PC-3 (cell line): ENCODE measurements around the gene RPP30. TPM values are rescaled to one million over a fixed set of nuclear protein-coding genes. Genes with fewer than 3 reads are reported as not detected.

Experiments
- ATAC-seq: fragments of 200-7000 bp; cut with Tn5 transposase; 2 replicates; pipeline ENCODE4 v1.9.1; 2020; ENCODE audit warnings: mild to moderate bottlenecking, moderate library complexity
- Bru-seq: library from RNA; stranded (reverse); fragments of 400-500 nt; gene quantifications from one replicate; lab custom pipeline; 2021; lab: Mats Ljungman, UMichigan
- BruChase-seq, 2 experiments: library from RNA; stranded (reverse); fragments of 400-500 nt; gene quantifications; one replicate each; lab custom pipeline; 2021; lab: Mats Ljungman, UMichigan
- BruUV-seq: library from RNA; stranded (reverse); fragments of 400-500 nt; replicated peaks from 2 replicates; lab custom pipeline; 2021; lab: Mats Ljungman, UMichigan
- CTCF ChIA-PET: fragments of 300-600 bp; sonication (Branson Sonifier 250); formaldehyde crosslinking; loops from one replicate; lab custom pipeline; 2022; ENCODE audit warnings: antibody characterized with exemption; lab: Charles Lee
- POLR2A ChIA-PET: fragments of 300-600 bp; sonication (Branson Sonifier 250); formaldehyde crosslinking; loops from one replicate; lab custom pipeline; 2022; ENCODE audit warnings: antibody characterized with exemption; ENCODE audit not compliant: unreplicated experiment; lab: Charles Lee
- DNase-seq: peaks from one replicate; pipeline ENCODE4 v3.0.0-alpha.2; 2015
- H2AFZ ChIP-seq: fragments of 300-600 bp; sonication (generic); 2 replicates; pipeline ENCODE4 v1.6.0; 2016; ENCODE audit warnings: antibody characterized with exemption, low read length
- H3F3A ChIP-seq: fragments of 300-600 bp; sonication (generic); one replicate; pipeline ENCODE4 v1.6.0; 2017; ENCODE audit warnings: antibody characterized with exemption, low read length, control low read depth, mild to moderate bottlenecking; ENCODE audit not compliant: unreplicated experiment
- H3K27ac ChIP-seq: fragments of 300-600 bp; sonication (generic); 2 replicates; pipeline ENCODE4 v1.5.1; 2016; ENCODE audit warnings: mild to moderate bottlenecking, low read length
- H3K27me3 ChIP-seq: fragments of 300-600 bp; sonication (generic); 2 replicates; pipeline ENCODE4 v1.6.1; 2016; ENCODE audit warnings: low read length, mixed read lengths
- H3K36me3 ChIP-seq: fragments of 300-600 bp; sonication (generic); 2 replicates; pipeline ENCODE4 v1.6.1; 2016; ENCODE audit warnings: low read depth, mixed run types, low read length, mixed read lengths
- H3K4me1 ChIP-seq: fragments of 300-600 bp; sonication (generic); 2 replicates; pipeline ENCODE4 v1.5.1; 2016; ENCODE audit warnings: low read length; ENCODE audit not compliant: insufficient read depth
- H3K4me2 ChIP-seq: fragments of 300-600 bp; sonication (generic); 2 replicates; pipeline ENCODE4 v1.6.0; 2016; ENCODE audit warnings: low read length
- H3K4me3 ChIP-seq: fragments of 300-600 bp; sonication (generic); 2 replicates; pipeline ENCODE4 v1.5.1; 2016; ENCODE audit warnings: mild to moderate bottlenecking, low read length, mixed read lengths
- H3K79me2 ChIP-seq: fragments of 300-600 bp; sonication (generic); 2 replicates; pipeline ENCODE4 v1.6.1; 2017; ENCODE audit warnings: low read length, mixed read lengths
- H3K9ac ChIP-seq: fragments of 300-600 bp; sonication (generic); 2 replicates; pipeline ENCODE4 v1.6.0; 2016; ENCODE audit warnings: mild to moderate bottlenecking, low read length
- H3K9me2 ChIP-seq: fragments of 300-600 bp; sonication (generic); replicated peaks from 2 replicates; pipeline ENCODE4 v1.6.1; 2016; ENCODE audit warnings: mixed run types, low read length, mixed read lengths
- H3K9me3 ChIP-seq: fragments of 300-600 bp; sonication (generic); 2 replicates; pipeline ENCODE4 v1.6.1; 2016; ENCODE audit warnings: low read length, mixed read lengths
- H4K20me1 ChIP-seq: fragments of 300-600 bp; sonication (generic); 2 replicates; pipeline ENCODE4 v1.6.1; 2016; ENCODE audit warnings: low read length, mixed read lengths
- EZH2 ChIP-seq: fragments of 300-600 bp; sonication (generic); IDR thresholded peaks from one replicate; pipeline ENCODE4 v1.6.1; 2017; ENCODE audit warnings: antibody characterized with exemption, mild to moderate bottlenecking, low read length; ENCODE audit not compliant: unreplicated experiment
- EZH2phosphoT487 ChIP-seq: fragments of 300-600 bp; sonication (generic); IDR thresholded peaks from 2 replicates; pipeline ENCODE4 v1.6.1; 2018; ENCODE audit warnings: mild to moderate bottlenecking, antibody characterized with exemption, low read length, borderline replicate concordance
- intact Hi-C: fragments of 100-400 bp; cut with micrococcal nuclease; formaldehyde crosslinking; loops from 2 replicates; pipeline ENCODE4 v1.9.0; 2023
- long read RNA-seq: library from polyadenylated mRNA; unstranded; transcript quantifications from one replicate; pipeline ENCODE4 v2.0.0, GENCODE V29; 2021; ENCODE audit not compliant: unreplicated experiment
- total RNA-seq: library from RNA; depleted of rRNA; stranded (reverse); fragments of >200 nt; gene quantifications from 2 replicates; pipeline ENCODE4 v1.2.3, GENCODE V29; 2014; rRNA removed
- TF ChIP-seq, protein P1 (sequence below): fragments of 300-600 bp; sonication (generic); conservative IDR thresholded peaks from 2 replicates; pipeline ENCODE4 v1.5.1; 2017; ENCODE audit warnings: antibody characterized with exemption, low read depth, mild to moderate bottlenecking, low read length

Gene RPP30
- total RNA-seq (44.3 and 57.8 TPM in 2 replicates), Bru-seq, nascent RNA (percentile 72 among the genes with signal in this experiment), BruChase-seq, experiment 1, labeled RNA remaining after a 6-hour chase (percentile 70 among the genes with signal in this experiment), BruChase-seq, experiment 2, labeled RNA remaining after a 2-hour chase (percentile 69 among the genes with signal in this experiment)
- long read RNA-seq, transcript RPP30-202 (11 exons, 2,589 nt): major isoform, 12 of 27 reads
- long read RNA-seq, partial matches to known transcripts: 5 of 27 reads
- long read RNA-seq, other reads (novel, unspliced or antisense): 10 of 27 reads

DNA sequence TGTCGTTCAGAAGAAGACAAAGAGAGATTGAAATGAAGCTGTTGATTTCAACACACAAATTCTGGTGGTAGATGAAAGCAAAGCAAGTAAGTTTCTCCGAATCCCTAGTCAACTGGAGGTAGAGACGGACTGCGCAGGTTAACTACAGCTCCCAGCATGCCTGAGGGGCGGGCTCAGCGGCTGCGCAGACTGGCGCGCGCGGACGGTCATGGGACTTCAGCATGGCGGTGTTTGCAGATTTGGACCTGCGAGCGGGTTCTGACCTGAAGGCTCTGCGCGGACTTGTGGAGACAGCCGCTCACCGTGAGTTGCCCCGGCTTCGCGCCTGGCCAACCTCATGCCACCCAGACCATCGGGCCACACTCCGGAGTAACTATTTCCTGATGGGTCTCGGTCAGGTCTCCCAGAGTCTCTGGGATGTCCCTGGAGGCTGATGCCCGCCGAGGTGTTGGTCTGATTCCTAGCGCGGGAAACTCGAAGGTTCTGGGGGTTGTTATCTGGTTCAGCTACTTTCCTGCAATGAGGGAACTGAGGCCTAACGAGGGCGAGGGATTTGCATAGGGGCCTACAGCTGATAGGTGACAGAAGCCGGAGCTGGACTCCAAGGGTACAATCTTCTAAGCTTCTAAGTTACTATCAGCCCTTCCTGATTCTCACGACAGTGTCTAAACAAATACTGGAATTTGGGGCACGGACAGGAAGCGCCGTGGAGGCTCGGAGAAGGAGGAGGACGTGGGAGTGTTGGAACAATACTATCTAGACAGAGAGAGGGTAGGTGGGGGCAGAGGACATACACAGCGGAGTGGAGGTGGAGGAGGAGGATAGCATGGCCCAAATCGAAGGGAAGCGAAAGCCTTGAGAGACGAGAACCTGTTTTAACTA, at the start of gene RPP30:
RPP30 (plus strand) TSS at position 209 of the 882 bp plus-strand sequence; CDS start at position 222, 13 bp downstream.
- TF ChIP-seq EZH2phosphoT487: no peak
- TF ChIP-seq, protein P1, sequence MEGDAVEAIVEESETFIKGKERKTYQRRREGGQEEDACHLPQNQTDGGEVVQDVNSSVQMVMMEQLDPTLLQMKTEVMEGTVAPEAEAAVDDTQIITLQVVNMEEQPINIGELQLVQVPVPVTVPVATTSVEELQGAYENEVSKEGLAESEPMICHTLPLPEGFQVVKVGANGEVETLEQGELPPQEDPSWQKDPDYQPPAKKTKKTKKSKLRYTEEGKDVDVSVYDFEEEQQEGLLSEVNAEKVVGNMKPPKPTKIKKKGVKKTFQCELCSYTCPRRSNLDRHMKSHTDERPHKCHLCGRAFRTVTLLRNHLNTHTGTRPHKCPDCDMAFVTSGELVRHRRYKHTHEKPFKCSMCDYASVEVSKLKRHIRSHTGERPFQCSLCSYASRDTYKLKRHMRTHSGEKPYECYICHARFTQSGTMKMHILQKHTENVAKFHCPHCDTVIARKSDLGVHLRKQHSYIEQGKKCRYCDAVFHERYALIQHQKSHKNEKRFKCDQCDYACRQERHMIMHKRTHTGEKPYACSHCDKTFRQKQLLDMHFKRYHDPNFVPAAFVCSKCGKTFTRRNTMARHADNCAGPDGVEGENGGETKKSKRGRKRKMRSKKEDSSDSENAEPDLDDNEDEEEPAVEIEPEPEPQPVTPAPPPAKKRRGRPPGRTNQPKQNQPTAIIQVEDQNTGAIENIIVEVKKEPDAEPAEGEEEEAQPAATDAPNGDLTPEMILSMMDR: no peak
- TF ChIP-seq EZH2: no peak
- Histone ChIP-seq H3K36me3 (peaks cover 13% of the 10 kb centered on the region), H3K4me1 (0 out of 2 replicates have a peak, but pooled peaks cover 6% of the 10 kb centered on the region), H3K4me2 (peak within 1 kb of the TSS; percentile 94), H3K27ac (peak within 1 kb of the TSS; percentile 14; the same call in 1 of the 2 replicates), H3K9ac (peak within 1 kb of the TSS; percentile 82), H3F3A (no peaks in the 10 kb centered on the region), H3K9me3 (no peaks in the 10 kb centered on the region), H3K9me2 (no peaks in the 10 kb centered on the region), H3K79me2 (peaks cover 33% of the 10 kb centered on the region), H4K20me1 (no peaks in the 10 kb centered on the region), H2AFZ (peak within 1 kb of the TSS; percentile 99), H3K27me3 (no peaks in the 10 kb centered on the region), H3K4me3 (peak within 1 kb of the TSS; percentile 95)
- intact Hi-C loops: no loop called here
- ChIA-PET POLR2A (interaction anchor here (0.6 kb wide), 2 partner anchors 39 to 614 kb away, joined by 4 to 5 read pairs; no protein-coding TSS in a partner anchor), CTCF (interaction anchor here (0.5 to 0.6 kb wide), 3 partner anchors 8 to 237 kb away, joined by 3 to 10 read pairs (median 4); no protein-coding TSS in a partner anchor)
- ATAC-seq: peak; percentile 99
- TSS peak; percentile 56 for BruUV-seq
- peak; percentile 69 for DNase-seq

DNA sequence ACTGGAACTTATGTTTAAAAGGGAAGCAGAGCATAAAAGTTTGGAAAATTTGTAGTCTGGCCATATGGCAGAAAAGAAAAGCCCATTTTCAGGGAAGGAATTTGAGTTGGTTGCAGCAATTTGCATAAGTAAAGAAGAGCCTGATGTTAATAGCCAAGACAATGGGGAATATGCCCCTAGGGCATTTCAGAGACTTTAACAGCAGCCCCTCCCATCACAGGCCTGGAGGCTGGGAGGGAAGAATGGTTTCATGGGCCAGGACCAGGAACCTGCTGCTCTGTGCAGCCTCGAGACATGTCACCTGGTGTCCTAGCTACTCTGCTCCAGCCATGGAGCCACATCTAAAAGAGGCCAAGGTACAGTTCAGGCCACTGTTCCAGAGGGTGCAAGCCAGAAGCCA, 49.3 kb upstream of the RPP30 start:
- Histone ChIP-seq H3K9ac (no peak overlapping the region), H3K4me2 (no peak overlapping the region), H3K79me2 (no peaks in the 10 kb centered on the region), H2AFZ (no peak overlapping the region), H3K9me2 (no peaks in the 10 kb centered on the region), H4K20me1 (no peaks in the 10 kb centered on the region), H3K27me3 (no peaks in the 10 kb centered on the region), H3K27ac (no peak overlapping the region), H3K4me1 (no peaks in the 10 kb centered on the region), H3K4me3 (no peak overlapping the region), H3K9me3 (no peaks in the 10 kb centered on the region), H3K36me3 (no peaks in the 10 kb centered on the region), H3F3A (no peaks in the 10 kb centered on the region)
- POLR2A ChIA-PET: no interaction called here
- ATAC-seq (no peak), DNase-seq (no peak)
- intact Hi-C loops: no loop called here
- CTCF ChIA-PET: no interaction called here
- no TSS peak for BruUV-seq
- TF ChIP-seq EZH2: no peak
- TF ChIP-seq EZH2phosphoT487: no peak
- TF ChIP-seq, protein P1: no peak
